Testis (tissue), 3 donors: ENCODE measurements around the gene IL1RL2. TPM values are rescaled to one million over a fixed set of nuclear protein-coding genes. Genes with fewer than 3 reads are reported as not detected.

Experiments
- DNase-seq: peaks from one replicate; pipeline ENCODE4 v3.0.0-alpha.2; 2019
- H3K27ac ChIP-seq, 2 donors: fragments of 200-600 bp; sonication (generic); one replicate each; pipeline ENCODE4 v1.5.1; 2019
- H3K27me3 ChIP-seq: fragments of 200-600 bp; sonication (generic); one replicate; pipeline ENCODE4 v1.5.1; 2019
- H3K36me3 ChIP-seq: fragments of 200-600 bp; sonication (generic); one replicate; pipeline ENCODE4 v1.5.1; 2017; ENCODE audit warnings: low read depth; ENCODE audit errors: missing control alignments
- H3K4me1 ChIP-seq: fragments of 200-600 bp; sonication (generic); one replicate; pipeline ENCODE4 v1.5.1; 2019
- H3K4me3 ChIP-seq, 2 donors: fragments of 200-600 bp; sonication (generic); one replicate each; pipeline ENCODE4 v1.5.1; 2017 to 2019
- H3K9me3 ChIP-seq: fragments of 200-600 bp; sonication (generic); one replicate; pipeline ENCODE4 v1.5.1; 2017
- POLR2A ChIP-seq: fragments of 450-650 bp; IDR thresholded peaks from one replicate; pipeline ENCODE4 v1.6.1; 2017; ENCODE audit warnings: antibody characterized with exemption, mild to moderate bottlenecking, moderate library complexity
- WGBS, 2 donors: methylation state at CpG; one replicate each; pipeline ENCODE4 v1.1.5; 2018; 5-methylcytosine and 5-hydroxymethylcytosine counted together
- intact Hi-C: fragments of 100-400 bp; cut with DNase I; formaldehyde crosslinking; loops from one replicate; pipeline ENCODE4 v1.15.1; 2023; ENCODE audit warnings: low total_unique reads
- polyA plus RNA-seq: library from polyadenylated mRNA; stranded (reverse); fragments of 350-450 nt; fragmentation: Illumina TruSeq; extraction: RNeasy Lipid Tissue Mini Kit (QIAGEN cat#74804); gene quantifications from one replicate; pipeline ENCODE4 v1.2.3, GENCODE V29; 2014; ENCODE audit warnings: low read depth, low replicate concordance; ENCODE audit not compliant: insufficient read depth
- total RNA-seq, 2 donors: library from RNA; depleted of rRNA; stranded (reverse); fragments of >200 nt; gene quantifications; one replicate each; pipeline ENCODE4 v1.2.3, GENCODE V29; 2016
- TF ChIP-seq, protein P1 (sequence below), 3 experiments: fragments of 450-650 bp in 2 of 3; fragments of 200-600 bp in 1 of 3; sonication (generic) in 1 of 3; IDR thresholded peaks; one replicate each; pipeline ENCODE4 v1.5.1; 2016 to 2019; ENCODE audit warnings: antibody characterized with exemption in 3 of 3, mild to moderate bottlenecking in 2 of 3, moderate library complexity in 1 of 3

Gene IL1RL2
- total and polyA plus RNA-seq, 3 donors from 2014 or later, result 0.24 to 0.38 (median 0.31) TPM

DNA sequence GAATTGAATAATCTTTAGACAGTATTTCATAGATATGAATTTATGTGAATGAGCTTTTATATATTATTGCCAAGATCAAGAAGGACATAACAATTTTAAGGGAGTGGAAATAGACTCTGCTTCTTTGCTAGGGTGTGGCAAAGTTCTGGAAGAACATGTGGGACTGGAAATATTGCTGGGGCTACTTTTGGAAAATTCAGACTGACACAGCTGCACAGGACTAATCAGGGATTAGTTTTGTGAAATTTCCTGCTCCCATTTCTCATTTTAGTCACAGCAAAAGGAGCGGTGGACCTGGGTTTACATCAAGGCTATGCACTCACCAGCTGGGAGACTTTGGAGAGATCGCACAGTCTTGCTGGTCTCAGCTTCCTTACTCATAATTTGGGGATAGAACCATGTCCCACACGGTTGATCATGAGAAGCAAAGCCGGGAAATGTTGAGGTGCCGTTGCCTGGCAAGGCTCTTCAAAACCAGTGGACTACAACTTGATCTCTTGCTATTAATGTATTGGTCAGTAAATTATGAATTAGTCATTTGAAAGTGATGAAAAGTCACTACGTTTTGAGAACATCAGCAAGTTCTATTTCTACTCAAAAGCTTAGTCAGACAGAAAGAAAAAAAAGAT is 42.4 kb downstream of the IL1RL2 start:
- Histone ChIP-seq H3K4me3 (no peak overlapping the region), H3K9me3 (no peaks in the 10 kb centered on the region), H3K4me1 (peaks cover 21% of the 10 kb centered on the region), H3K27ac (peak overlapping the region in 1 of 2 donors; percentile 86), H3K27me3 (no peaks in the 10 kb centered on the region), H3K36me3 (no peaks in the 10 kb centered on the region)
- no peak for TF ChIP-seq POLR2A
- TF ChIP-seq, protein P1, sequence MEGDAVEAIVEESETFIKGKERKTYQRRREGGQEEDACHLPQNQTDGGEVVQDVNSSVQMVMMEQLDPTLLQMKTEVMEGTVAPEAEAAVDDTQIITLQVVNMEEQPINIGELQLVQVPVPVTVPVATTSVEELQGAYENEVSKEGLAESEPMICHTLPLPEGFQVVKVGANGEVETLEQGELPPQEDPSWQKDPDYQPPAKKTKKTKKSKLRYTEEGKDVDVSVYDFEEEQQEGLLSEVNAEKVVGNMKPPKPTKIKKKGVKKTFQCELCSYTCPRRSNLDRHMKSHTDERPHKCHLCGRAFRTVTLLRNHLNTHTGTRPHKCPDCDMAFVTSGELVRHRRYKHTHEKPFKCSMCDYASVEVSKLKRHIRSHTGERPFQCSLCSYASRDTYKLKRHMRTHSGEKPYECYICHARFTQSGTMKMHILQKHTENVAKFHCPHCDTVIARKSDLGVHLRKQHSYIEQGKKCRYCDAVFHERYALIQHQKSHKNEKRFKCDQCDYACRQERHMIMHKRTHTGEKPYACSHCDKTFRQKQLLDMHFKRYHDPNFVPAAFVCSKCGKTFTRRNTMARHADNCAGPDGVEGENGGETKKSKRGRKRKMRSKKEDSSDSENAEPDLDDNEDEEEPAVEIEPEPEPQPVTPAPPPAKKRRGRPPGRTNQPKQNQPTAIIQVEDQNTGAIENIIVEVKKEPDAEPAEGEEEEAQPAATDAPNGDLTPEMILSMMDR (IDR thresholded peaks at IDR 0.05), result no peak
- intact Hi-C loops, result no loop called here
- DNase-seq, result no peak
- WGBS, 2 donors, result 92 to 94% methylated on average over 6 of the region's 6 CpGs

DNA sequence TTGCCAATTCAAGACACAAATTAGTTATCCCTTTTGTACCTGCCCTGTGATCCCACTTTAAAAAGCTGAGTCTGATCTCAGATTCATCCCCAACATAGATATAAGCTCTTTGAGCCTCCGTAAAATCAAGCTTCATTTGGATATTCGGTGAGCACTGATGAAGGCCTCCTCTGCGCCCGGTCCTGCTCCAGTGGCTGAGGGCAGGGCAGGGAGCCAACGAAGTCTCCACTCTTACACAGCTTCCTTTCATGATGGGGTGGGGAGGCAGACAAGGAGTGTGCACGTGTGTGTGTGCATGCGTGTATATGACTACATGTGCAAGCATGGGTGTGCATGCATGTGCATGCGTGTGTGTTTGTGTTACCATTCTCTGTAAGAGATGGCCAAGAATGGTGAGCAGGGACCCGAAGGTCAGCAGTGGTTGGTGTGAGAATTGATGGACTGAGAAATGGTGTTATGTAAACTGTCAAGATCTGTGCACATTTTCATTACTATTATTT is 43.6 kb downstream of the IL1RL2 start:
- no peaks in the 10 kb centered on the region for H3K36me3 ChIP-seq
- no peak for DNase-seq
- H3K27me3 ChIP-seq, result no peaks in the 10 kb centered on the region
- TF ChIP-seq, protein P1 (IDR thresholded peaks at IDR 0.05), result no peak
- no peak for TF ChIP-seq POLR2A
- intact Hi-C loops, result no loop called here
- no peaks in the 10 kb centered on the region for H3K9me3 ChIP-seq
- peaks cover 21% of the 10 kb centered on the region for H3K4me1 ChIP-seq
- no peak overlapping the region for H3K27ac ChIP-seq
- H3K4me3 ChIP-seq, result no peak overlapping the region
- 88 to 91% methylated on average over 9 of the region's 9 CpGs for WGBS, 2 donors

DNA sequence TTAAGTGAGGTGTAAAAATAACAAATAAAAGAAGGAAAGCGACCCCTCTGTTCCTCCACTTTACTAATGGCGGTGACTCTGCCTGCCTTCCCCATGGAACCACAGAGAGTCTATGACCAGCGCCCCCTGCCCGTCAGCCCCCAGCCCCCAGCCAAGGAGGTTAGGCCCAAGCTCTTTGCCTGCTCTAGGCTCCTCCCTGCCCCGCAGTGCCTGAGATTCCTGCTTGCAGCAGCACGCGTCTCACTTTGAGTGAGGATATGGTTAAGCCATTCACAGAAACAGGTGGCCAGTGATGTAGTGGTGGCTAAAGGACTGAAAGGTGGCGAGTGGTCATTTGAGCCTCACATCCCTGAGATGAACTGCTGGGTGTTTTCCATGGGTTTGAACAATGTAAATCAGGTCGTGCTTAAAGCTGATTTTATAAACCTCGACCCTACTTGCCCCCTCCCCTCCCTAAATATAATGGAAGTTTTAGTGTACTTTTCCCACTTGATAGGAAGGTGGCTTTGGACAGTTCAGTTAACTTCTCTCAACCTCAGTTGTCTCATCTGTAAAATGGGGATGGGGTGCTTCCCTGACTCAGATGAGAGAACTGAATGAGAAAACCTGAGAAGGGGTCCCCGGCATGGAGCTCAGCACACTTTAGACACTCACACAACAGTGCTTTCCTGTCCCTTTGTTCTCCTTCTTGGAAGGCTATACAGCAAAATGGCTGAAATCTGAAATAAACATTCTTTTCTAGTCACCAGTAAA is 46.5 kb downstream of the IL1RL2 start:
- intact Hi-C loops, result no loop called here
- 95 to 96% methylated on average over 10 to 11 of the region's 11 CpGs for WGBS, 2 donors
- DNase-seq, result no peak
- Histone ChIP-seq H3K27ac (no peak overlapping the region), H3K36me3 (no peaks in the 10 kb centered on the region), H3K9me3 (no peaks in the 10 kb centered on the region), H3K27me3 (no peaks in the 10 kb centered on the region), H3K4me1 (peaks cover 4% of the 10 kb centered on the region), H3K4me3 (no peak overlapping the region)
- TF ChIP-seq, protein P1 (IDR thresholded peaks at IDR 0.05), result no peak
- no peak for TF ChIP-seq POLR2A

DNA sequence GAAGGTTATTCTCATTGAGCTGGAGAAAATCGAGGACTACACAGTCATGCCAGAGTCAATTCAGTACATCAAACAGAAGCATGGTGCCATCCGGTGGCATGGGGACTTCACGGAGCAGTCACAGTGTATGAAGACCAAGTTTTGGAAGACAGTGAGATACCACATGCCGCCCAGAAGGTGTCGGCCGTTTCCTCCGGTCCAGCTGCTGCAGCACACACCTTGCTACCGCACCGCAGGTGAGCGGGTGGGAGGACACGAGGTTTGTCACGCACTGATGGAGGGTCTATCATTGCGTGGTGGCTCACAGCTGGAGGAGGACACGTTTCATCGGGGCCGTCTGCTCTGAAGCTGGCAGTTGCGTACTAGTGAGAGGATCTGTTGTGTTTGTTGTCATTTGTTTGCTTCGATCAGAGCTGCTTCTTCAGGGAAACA is 48.2 kb downstream of the IL1RL2 start:
- DNase-seq, result no peak
- no peaks in the 10 kb centered on the region for H3K36me3 ChIP-seq
- no peak overlapping the region for H3K27ac ChIP-seq
- no peaks in the 10 kb centered on the region for H3K9me3 ChIP-seq
- TF ChIP-seq POLR2A, result no peak
- TF ChIP-seq, protein P1 (IDR thresholded peaks at IDR 0.05), result no peak
- intact Hi-C loops, result no loop called here
- no peak overlapping the region for H3K4me3 ChIP-seq
- H3K4me1 ChIP-seq, result no peaks in the 10 kb centered on the region
- H3K27me3 ChIP-seq, result no peaks in the 10 kb centered on the region
- WGBS, 2 donors, result 91 to 94% methylated on average over 10 to 18 of the region's 18 CpGs
